Muscle of back (tissue), 11 donors: ENCODE results near the gene NVL. TPM values are rescaled to one million over a fixed set of nuclear protein-coding genes. Genes with fewer than 3 reads are reported as not detected.
"Not testable (repeated sequence)": the region's sequence is repeated elsewhere in the genome, so short reads cannot be mapped to it uniquely, and the experiment has no call there.

Experiments used
- DNase-seq, 3 donors: peaks; one replicate each; pipeline versions ENCODE4 v3.0.0 to v3.0.0-alpha.2; 2013
- polyA plus RNA-seq, 10 donors: library from polyadenylated mRNA; unstranded; fragments of 120-200 nt; gene quantifications; one replicate each; pipeline ENCODE4 v1.2.1, GENCODE V29; 2013; ENCODE audit not compliant: insufficient read length in 10 of 10

NVL gene
- polyA plus RNA-seq, 10 donors = 13.7 to 31.1 (median 22.4) TPM

DNA sequence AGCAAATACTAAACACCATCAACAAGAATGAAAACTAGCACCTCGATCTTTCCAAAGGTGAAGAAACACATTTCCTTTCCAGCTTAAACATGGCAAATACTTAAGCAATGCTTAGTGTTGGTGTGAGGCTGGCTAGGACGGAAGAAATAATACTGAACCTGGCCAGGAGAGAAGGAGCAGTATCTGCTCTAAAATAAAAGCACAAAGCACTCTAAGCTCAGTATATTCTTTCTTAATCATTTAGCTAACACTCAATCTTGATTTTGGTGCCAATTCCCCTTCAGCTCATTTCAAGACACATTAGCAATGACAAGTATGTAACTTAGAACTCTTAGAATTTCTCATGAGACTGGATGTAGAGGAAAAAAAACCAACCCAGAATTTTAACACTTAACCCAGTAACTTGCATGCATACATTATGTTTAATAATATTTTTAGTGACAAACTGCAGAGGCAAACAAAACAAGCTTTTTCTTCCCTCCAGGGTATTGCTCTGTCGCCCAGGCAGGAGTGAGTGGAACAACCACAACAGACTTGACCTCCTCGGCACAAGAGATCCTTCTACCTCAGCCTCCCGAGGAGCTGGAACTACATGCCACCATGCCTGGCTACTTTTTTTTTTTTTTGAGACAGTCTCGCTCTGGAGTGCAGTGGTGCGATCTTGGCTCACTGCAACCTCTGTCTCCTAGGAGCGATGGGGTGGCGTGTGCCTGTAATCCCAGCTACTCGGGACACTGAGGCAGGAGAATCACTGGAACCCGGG, 92.7 kb downstream of the NVL start:
- no peak for DNase-seq

DNA sequence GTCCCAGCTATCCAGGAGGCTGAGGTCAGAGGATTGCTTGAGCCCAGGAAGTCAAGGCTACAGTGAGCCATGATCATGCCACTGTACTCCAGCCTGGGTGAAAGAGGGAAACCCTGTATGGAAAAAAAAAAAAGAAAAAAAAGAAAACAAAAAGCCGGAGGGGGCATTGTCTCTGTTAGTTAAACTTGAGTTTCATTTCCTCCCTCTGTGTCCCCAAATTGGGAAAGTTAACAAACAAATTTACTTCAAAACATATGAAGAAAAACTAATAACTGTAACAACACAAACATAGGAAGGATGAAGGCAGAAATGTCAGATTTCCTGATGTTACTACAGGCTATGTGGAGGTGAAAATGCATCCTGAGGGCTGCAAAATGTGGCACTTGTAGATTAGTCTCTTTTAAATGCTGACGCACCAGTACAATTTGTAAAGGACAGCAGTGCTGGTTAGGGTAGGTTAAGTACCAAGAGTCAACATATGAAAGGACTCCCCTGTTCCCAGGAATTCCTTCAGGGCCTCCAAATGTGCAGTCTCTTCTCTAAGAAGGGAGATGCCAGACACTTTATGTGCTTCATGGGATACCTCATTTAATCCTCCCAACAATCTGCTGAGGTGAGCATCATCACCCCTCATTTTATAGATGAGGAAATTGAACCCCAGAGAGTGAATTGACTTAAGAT, 94.0 kb downstream of the NVL start:
- no peak for DNase-seq

DNA sequence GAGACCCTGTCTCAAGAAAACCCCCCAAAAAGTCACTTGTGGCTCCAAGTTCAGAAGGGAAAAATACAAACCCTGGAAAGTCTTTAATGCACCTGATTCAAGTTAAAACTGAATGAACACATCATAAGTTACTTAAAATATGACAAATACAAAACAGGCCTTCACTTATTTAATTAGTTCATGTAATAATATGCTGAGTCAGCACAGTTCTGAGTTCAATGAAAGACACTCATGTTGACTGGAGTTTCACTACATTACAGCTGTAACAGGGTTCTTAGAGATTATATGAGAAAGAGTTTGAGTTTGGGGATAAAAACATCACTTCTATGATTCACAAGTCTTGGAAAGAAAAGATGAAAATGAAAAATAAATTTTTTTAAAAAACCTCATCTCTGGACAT, 96.0 kb downstream of the NVL start:
- no peak for DNase-seq

DNA sequence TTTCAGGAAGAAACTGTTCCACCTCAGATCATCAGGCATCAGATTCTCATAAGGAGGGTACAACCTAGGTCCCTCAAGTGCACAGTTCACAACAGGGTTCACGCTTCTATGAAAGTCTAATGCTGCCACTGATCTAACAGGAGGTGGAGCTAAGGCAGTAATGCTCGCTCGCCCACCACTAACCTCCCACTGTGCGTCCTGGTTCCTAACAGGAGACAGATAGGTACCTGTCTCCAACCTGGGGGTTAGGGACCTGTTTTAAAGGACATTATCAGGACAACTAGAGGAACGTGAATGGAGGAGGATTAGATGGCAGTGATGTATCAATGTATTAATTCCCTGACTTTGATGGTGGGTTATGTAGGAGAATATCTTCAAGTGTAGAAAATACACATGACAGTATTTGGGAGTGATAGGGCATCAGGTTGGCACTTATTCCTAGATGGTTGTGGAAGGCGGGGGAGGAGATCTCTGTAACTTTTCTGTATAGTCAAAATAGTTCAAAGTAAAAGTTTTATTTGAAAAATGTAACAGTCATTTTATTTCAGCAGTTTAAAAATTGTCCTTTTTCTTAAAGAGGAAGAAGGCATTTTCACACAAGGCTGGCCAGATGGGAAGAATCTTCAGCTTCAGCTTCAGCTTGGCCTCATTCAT, 103.0 kb downstream of the NVL start:
- DNase-seq = no peak

DNA sequence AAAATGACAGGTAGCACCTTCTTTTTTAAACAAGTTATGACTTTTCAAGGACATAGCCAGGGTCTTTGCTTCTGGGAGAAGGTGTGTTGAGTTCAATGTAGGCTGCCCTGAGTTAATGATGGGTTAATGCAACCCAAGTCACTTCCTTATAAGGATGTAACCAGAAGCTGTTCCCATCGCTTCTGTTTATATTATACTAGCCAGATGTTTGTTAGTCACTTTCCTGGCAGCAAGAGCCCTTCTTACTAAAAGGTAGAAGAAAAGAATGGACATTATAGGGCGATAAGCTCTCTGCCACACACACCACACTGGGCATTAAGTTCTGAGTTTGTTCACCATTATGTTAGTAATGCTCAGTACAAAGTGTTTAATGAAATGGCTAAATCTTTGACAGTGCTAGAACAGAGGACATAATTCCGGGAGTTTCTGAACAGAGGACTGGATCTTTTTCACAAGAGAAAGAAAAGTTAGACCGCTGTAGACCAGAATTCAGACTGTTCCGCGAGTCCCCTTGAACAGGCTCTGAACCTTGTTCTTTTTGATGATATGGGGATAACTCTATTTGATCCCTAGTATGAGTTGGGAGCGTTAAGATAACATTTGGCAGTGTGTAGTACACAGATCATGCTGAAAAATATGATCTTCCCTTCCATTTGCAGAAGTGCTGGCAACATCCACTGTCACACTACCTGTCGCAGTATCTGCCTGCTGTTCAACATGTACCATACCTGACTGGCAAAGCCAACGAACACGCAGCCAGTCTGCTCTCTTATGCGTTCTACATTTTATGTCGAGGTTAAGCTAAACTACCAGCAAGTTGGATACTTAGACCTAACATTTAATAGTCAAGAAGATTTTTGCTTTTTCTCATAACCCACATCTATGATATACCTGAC, 105.9 kb downstream of the NVL start:
- DNase-seq = no peak

DNA sequence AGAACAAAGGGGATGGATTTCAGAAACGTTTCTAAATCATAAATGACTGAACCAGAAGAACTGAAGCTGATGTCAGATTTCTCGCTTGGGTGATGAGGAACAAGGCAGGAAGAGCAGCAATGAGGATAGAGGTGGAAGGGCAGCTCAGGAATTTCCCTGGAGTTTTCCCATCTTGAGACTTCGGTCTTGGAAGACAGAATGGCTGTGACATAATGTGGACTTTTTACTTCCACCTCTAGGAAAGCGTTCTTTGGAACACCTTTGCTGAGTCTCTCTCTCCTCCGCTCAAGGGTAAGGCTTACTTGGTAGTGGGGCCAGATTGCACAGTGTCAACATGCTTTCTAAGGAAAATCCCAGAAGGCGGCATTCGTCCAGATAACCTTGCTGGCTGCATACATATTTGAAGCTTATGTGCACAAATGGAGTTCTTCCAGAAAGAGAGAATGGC, 110.3 kb downstream of the NVL start:
- no peak for DNase-seq

DNA sequence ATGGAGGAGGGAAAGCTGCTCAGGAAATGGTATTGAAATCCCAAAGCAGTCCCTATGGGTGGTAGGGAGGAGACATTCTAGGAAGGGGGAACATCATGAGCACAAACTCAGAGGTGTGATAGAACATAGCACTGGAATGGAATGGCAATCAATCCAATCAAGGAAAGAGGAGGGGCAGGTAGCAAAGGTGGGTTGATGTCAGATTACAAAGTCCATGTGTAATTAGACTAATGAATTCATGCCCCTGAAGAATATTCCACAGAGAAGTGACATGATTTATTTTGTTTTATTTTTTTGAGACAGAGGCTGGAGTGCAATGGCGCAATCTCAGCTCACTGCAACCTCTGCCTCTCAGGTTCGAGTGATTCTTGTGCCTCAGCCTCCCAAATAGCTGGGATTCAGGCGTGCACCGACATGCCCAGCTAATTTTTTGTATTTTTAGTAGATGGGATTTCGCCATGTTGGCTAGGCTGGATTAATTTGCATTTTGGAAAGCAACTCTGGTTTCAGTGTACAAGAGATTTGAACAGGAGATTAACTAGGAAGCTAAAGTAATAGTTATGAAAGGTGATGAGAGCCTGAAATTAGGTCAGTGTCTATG, 110.9 kb downstream of the NVL start:
- no peak for DNase-seq

DNA sequence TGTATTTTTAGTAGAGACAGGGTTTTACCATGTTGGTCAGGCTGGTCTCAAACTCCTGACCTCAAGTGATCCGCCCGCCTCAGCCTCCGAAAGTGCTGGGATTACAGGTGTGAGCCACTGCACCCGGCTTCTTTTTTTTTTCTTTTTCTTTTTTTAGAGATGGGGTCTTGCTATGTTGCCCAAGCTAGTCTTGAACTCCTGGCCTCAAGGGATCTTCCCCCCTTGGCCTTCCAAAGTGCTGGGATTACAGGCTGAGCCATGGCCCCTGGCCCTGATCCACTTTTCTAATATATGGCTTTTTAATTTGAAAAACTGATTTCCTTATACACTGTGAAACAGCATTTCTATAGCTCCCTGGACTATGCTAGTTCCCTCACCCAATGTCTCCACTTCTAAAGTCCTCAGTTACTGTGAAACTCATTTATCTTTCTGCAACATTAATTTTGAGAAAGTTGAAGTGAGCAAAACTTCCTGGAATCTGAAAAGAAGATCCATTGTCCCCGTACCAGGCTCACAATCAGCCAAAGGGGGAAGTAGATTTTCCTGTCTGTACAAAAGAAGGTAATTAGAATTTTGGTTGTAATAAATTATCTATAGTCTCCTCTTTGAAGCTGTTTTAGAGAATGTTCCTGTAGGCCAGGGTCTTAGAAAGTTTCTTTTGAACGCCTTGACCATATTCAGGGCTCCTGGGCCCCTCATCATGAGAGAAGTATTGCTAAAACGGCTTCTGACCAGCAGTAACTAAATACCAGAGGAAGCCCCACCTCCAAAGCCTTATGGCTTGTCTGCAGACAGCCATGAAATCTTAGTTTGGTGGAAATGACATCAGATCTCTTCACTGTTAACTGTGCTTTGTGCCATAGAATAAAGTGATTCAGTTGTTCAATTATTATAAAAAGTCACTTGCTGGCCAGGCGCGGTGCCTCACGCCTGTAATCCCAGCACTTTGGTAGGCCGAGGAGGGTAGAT, 112.0 kb downstream of the NVL start:
- no peak for DNase-seq

DNA sequence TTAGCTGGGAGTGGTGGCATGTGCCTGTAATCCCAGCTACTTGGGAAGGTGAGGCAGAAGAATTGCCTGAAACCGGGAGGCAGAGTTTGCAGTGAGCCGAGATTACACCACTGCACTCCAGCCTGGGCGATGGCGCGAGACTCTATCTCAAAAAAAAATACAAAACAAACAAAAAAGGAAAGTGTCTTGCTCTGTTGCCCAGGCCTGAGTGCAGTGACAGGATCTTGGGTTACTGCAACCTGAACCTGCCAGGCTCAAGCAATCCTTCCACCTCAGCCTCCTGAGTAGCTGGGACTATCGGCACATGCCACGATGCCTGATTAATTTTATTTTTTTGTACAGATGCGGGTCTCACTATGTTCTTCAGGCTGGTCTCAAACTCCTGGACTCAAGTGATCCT, 113.6 kb downstream of the NVL start:
- no peak for DNase-seq

DNA sequence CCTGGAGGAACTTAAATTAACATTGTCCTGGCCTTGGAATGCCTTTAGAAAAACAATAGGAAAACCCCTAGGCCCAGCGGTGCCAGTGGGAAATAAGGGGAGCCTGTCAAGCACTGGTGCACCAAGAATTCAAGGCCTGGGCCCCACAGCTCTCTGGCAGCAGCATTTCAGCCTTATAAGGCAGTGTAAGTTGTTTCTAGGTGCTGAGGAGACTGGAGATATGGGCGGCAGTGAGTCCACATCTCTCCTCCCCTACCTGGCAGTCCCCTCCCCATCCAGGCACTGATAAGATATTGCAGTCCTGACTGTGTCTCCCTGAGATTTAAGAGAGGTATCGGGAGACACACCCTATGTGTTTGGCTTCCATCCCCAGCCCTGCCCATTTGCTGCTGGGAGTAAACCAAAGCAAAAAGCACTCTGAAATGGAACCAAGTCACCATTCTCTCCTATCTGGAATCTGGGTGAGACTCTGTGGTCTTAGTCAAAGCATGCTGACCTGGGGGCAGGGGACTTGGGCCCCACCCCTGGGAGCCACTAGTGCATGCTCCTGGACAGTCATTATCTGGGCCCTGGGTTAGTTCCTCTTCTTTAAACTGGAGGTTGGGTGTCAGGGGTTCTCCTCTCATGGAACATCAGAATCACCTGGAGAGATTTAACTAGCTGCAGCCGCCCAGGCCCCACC, 116.4 kb downstream of the NVL start:
- no peak for DNase-seq

DNA sequence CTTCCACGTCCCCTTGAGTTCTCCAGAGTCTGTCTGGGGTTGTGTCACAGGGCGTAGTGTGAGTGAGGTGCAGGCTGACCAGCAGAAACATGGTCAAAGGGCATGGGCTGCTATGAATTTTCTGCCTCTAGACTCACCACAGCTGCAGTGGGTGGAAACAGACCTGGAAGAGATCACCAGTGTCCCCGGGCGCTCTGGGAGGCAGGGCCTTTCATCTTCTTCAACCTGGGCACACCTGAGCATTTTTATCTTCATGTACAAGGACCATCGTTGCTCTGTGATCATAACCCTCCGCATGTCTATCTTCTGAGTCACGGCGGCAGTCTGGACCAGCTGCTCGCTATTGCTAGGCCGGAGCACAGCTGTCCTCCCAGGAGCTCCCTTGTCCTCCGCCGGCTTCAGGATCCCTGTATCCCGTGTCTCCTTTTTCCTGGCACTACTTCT, 117.3 kb downstream of the NVL start:
- DNase-seq = peak in 2 of 3 donors; percentile 33 to 69

DNA sequence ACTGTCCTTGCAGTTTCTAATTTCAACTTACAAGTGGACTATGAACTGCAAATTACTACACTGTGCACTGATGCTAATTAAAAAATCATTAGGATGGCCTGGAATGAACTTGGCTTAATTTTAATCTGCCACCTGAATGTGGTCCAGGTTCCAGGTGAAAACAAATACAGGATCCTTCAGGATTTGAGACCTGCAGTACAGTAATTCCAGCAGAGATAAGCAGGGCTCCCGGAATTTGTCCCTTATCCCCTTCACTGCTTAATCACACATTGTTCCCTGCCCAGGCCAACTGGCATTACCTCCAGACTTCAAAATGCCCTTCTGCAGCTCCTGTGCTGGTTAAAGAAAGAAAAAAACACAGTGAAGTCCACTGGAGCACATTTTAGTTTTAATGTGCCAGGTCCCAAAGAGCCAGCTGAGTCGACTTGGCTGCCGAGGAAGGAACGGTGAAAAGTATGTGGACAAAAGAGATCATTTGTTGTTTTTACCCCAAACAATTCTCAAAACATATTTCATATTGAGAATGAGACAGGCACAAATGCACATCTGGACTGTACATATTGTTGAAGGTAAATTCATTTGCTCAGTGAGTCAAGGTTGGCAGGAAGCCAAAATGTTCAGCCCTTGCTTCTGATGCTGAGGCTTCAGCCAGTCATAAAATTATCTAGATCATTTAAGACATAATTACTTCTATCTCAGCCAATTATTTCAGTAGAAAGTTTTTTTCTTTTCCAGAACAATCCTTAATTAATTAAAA, 118.6 kb downstream of the NVL start:
- peak; percentile 54 to 67 (median 64) for DNase-seq

DNA sequence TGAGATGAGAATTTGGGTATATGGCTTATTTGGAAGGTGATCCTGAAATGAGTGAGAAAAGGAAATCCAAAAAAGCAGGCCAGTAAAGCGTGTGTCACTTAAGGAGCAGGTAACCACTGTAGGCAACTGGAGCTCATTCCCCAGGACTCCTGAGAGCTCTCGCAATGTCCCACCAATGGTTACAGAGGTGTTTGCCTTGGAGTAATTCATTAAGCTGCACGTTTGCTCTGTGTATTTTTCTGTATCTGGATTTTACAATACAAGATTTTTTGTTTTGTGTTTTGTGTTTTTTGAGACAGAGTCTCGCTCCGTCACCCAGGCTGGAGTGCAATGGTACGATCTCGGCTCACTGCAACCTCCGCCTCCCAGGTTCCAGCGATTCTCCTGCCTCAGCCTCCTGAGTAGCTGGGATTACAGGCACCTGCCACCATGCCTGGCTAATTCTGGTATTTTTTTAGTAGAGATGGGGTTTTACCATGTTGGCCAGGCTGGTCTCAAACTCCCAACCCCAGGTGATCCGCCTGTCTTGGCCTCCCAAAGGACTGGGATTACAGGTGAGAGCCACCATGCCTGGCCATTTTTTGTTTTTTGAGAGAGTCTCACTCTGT, 123.9 kb downstream of the NVL start:
- not testable (repeated sequence) for DNase-seq

DNA sequence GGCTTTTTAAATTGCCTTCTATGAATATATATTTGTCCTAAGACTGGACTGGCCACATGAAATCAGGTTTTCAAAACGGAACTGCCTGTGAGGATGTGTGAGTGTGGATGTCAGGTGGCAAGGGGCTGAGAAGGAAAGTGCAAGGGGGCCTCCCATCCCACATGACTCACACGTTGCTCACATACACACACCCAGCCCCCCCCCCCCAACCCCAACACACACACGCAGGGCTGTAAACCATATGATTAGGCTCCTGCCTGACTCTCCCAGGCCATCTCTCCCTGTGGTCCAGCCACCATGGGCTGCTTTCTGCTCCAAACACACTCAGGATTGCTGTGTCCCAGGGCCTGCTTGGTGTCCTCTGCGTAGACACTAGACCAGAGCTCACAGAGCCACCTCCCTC, 124.5 kb downstream of the NVL start:
- DNase-seq = peak in 2 of 3 donors; percentile 55

DNA sequence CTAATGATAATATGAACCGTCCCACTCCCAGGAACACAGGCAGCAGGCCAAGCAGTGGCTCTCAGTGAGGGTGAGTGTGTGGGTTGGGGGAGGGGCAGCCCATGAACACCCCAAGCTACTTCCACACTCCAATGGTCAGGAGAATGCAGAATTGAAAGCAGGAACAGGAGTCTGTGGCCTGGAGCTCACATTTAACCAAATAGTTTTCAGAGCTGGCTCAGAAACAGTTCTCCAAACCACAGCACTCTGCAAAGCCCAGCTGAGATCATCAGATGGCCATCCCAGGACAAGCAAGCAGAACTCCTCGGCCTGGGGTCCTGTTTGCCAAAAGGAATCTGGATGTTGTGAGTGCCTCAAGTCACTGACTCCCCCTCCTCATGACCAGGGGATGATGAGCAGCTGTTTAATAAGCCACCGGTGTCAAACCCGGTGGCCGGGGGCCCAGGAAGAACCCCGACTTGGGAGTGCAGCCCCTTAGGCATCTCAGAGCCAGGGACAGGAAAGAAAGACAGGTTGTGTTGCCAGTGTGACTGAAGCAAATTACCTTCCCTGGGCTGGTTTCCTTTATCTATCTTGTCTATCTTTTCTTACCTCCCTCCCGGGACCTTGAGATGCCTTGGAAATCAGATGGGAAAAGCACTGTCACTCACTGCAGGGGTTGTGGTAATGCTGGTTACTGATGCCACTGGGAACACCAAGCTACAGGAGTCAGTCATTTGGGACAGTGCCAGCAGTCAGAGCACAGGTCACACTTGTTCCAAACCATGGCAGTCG, 126.5 kb downstream of the NVL start:
- DNase-seq = peak in 2 of 3 donors; percentile 42 to 54

DNA sequence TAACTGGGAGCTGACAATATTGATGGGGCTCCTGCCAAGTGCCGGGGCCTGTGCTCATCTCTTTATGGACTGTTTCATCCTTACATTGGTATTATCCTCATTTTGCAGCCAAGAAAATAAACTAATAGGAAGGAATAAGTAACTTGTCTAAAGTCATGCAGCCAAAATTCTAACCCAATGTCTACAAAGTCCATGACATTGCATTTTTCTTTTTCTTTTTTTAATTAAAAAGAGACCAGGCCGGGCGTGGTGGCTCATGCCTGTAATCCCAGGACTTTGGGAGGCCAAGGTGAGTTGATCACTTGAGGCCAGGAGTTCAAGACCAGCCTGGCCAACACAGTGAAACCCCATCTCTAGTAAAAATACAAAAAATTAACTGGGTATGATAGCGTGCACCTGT, 128.1 kb downstream of the NVL start:
- DNase-seq = no peak

DNA sequence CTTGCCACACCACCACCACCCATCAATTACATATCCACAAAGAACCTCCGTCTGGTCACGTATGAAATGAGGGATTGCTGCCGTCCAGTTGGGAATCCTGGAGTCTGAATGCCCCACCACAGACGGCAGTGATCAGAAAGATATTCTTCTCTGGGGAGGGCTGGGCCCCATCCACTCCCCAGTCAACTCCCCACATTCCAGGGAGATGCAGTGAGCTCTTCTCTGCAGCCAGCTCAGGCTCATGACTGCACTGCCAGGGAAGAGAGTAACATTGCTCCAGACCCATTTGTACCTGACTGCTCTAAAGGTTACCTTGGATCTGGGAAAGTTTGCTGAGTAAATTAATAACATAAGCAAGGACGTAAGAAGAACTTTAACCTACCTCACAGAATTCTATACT, 128.6 kb downstream of the NVL start:
- DNase-seq = no peak
